ENCODE data around the gene ELOA. TPM values are rescaled to one million over a fixed set of nuclear protein-coding genes. Genes with fewer than 3 reads are reported as not detected.
"Not testable (repeated sequence)": the region's sequence is repeated elsewhere in the genome, so short reads cannot be mapped to it uniquely, and the experiment has no call there.

The ELOA gene
- total RNA-seq, 1 donor from 2014 or later: 66.2 TPM

DNA sequence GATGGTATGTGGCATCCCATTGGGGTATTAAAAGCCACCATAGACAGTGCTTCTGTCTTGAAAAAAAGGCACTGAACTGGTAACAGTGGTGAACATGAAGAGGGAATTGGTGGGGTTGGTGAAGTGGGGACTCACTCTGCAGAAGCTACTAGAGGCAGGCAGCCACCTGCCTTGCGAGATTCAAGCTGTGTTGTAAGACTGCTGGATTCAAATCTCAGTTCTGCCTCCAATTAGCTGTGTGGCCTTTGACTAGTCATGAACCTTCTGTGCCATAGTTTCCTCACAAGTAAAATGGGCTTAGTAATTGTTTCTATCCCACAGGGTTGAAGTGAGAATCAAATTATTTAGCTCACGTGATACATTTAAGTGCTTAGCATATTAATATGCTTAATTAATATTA lies 16.6 kb upstream of the ELOA start:
- Histone ChIP-seq H3K4me1 (peaks cover 26% of the 10 kb centered on the region), H3K9me3 (no peaks in the 10 kb centered on the region), H3K4me3 (no peak overlapping the region), H3K27ac (peak overlapping the region; percentile 76), H3K36me3 (no peaks in the 10 kb centered on the region), H3K27me3 (no peaks in the 10 kb centered on the region)
- no peak for TF ChIP-seq CTCF (IDR thresholded peaks at IDR 0.05)
- DNase-seq: no peak
- no peak for ATAC-seq
- intact Hi-C loops (cut with DNase I): no loop called here

- Histone ChIP-seq H3K4me1 (peaks cover 26% of the 10 kb centered on the region), H3K36me3 (no peaks in the 10 kb centered on the region), H3K4me3 (no peak overlapping the region), H3K27ac (peak overlapping the region; percentile 76), H3K9me3 (no peaks in the 10 kb centered on the region), H3K27me3 (no peaks in the 10 kb centered on the region)
- intact Hi-C loops (cut with DNase I): no loop called here
- TF ChIP-seq CTCF (IDR thresholded peaks at IDR 0.05): no peak
- ATAC-seq: peak; percentile 98
- DNase-seq: peak; percentile 93
These were observed 15.9 kb upstream of the ELOA start for GRCh38 chr1:23727362-23727811.

DNA sequence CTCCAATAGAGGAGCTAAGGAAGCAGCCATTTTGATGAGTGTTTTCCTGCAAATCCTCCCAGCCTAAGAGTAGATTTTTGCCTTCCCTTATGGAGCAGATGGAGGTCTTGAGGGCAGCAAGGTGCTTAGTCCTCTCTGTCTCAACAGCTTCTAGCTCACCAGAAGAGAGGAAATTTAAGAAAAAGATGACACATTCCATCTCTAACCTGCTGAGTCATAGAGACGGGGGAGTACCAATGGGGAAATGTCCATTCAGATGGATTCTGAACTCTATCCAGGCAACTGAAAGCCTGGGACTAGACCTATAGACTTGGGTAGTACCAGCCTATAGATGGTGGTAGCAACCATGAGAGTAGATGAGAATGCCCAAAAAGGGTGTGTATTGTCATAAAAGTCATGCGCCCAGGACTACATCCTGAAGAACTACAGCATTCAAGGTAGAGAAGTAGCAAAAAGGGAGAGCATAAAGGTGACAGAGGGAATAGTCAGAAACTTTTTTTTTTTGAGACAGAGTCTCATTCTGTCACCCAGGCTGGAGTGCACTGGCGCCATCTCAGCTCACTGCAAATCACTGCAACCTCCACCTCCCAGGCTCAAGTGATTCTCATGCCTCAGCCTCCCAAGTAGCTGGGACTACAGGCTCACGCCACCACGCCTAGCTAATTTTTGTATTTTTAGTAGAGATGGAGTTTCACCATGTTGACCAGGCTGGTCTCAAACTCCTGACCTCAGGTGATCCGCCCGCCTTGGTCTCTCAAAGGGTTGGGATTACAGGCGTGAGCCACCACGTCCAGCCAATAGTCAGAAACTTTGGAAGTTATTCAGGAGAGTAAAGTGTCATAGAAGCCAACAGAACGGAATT lies 10.7 kb upstream of the ELOA start:
- ATAC-seq (no peak), DNase-seq (peak; percentile 17)
- Histone ChIP-seq H3K4me1 (peaks cover 13% of the 10 kb centered on the region), H3K9me3 (no peaks in the 10 kb centered on the region), H3K36me3 (no peaks in the 10 kb centered on the region), H3K27me3 (no peaks in the 10 kb centered on the region), H3K27ac (no peak overlapping the region), H3K4me3 (no peak overlapping the region)
- intact Hi-C loops (cut with DNase I): no loop called here
- no peak for TF ChIP-seq CTCF (IDR thresholded peaks at IDR 0.05)

DNA sequence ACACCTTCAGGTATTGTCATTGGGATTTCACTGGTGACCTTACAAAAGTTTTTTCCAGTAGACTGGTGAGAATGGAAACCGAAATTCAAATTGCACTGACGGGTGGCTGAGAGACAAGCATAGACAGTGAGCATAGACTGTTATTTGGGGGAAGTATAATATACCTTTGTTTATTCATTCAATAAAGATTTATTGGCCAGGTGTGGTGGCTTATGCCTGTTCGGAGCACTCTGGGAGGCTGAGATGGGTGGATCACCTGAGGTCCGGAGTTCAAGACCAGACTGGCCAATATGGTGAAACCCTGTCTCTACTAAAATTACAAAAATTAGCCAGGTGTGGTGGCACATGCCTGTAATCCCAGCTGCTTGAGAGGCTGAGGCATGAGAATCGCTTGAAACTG lies 10.0 kb upstream of the ELOA start:
- ATAC-seq; H3K9me3 ChIP-seq; intact Hi-C loops (cut with DNase I); H3K4me1 ChIP-seq; DNase-seq; H3K27ac ChIP-seq; H3K36me3 ChIP-seq; H3K4me3 ChIP-seq; H3K27me3 ChIP-seq: not testable (repeated sequence)

GRCh38 chr1:23736437-23737134 lies 6.7 kb upstream of the ELOA start:
- H3K4me3 ChIP-seq: no peak overlapping the region
- H3K27me3 ChIP-seq: no peaks in the 10 kb centered on the region
- H3K9me3 ChIP-seq: no peaks in the 10 kb centered on the region
- no peak for TF ChIP-seq CTCF (IDR thresholded peaks at IDR 0.05)
- intact Hi-C loops (cut with DNase I): no loop called here
- no peak overlapping the region for H3K27ac ChIP-seq
- H3K4me1 ChIP-seq: no peaks in the 10 kb centered on the region
- no peak for ATAC-seq
- no peak for DNase-seq
- H3K36me3 ChIP-seq: no peaks in the 10 kb centered on the region

GRCh38 chr1:23741609-23742008 lies 1.7 kb upstream of the ELOA start:
- peaks cover 7% of the 10 kb centered on the region for H3K36me3 ChIP-seq

More at GRCh38 chr1:23741609-23742008, 1.7 kb upstream of the ELOA start:
- Histone ChIP-seq H3K4me3 (no peak overlapping the region), H3K4me1 (peaks cover 25% of the 10 kb centered on the region), H3K27me3 (no peaks in the 10 kb centered on the region), H3K27ac (no peak overlapping the region), H3K9me3 (no peaks in the 10 kb centered on the region)
- DNase-seq: no peak
- intact Hi-C loops (cut with DNase I): no loop called here
- no peak for ATAC-seq
- TF ChIP-seq CTCF (IDR thresholded peaks at IDR 0.05): no peak

Data from upper lobe of right lung (tissue), 1 donor.